Putamen (tissue), 1 donor: ENCODE measurements around the gene CEP72.
"Not testable (repeated sequence)": the region's sequence is repeated elsewhere in the genome, so short reads cannot be mapped to it uniquely, and the experiment has no call there.

ENCODE experiments used
- DNase-seq: peaks from one replicate; pipeline ENCODE4 v3.0.0-alpha.2; 2016; ENCODE audit warnings: low spot score

The CEP72 gene

GRCh38 chr5:580436-580835, 31.7 kb upstream of the CEP72 start:
- DNase-seq, result no peak

GRCh38 chr5:581266-581665, 30.9 kb upstream of the CEP72 start:
- DNase-seq, result no peak

- DNase-seq, result no peak
Measured at GRCh38 chr5:581941-582340, 30.2 kb upstream of the CEP72 start.

- DNase-seq, result not testable (repeated sequence)
Measured at GRCh38 chr5:582445-582844, 29.7 kb upstream of the CEP72 start.

- no peak for DNase-seq
Measured at GRCh38 chr5:582936-583635, 29.1 kb upstream of the CEP72 start.

- DNase-seq, result no peak
Measured at GRCh38 chr5:583645-584044, 28.5 kb upstream of the CEP72 start.

- DNase-seq, result no peak
Measured at GRCh38 chr5:584216-584615, 27.9 kb upstream of the CEP72 start.

GRCh38 chr5:584846-585245, 27.3 kb upstream of the CEP72 start:
- no peak for DNase-seq

GRCh38 chr5:585556-585955, 26.6 kb upstream of the CEP72 start:
- DNase-seq, result no peak

GRCh38 chr5:585962-586628, 26.0 kb upstream of the CEP72 start:
- no peak for DNase-seq

GRCh38 chr5:586751-587285, 25.3 kb upstream of the CEP72 start:
- DNase-seq, result no peak

- no peak for DNase-seq
Measured at GRCh38 chr5:587403-587802, 24.7 kb upstream of the CEP72 start.

- DNase-seq, result no peak
Measured at GRCh38 chr5:588406-588995, 23.6 kb upstream of the CEP72 start.

- no peak for DNase-seq
Measured at GRCh38 chr5:589173-589572, 23.0 kb upstream of the CEP72 start.

- DNase-seq, result no peak
Measured at GRCh38 chr5:589588-589987, 22.6 kb upstream of the CEP72 start.

GRCh38 chr5:590346-590745, 21.8 kb upstream of the CEP72 start:
- DNase-seq, result no peak

GRCh38 chr5:591746-592145, 20.4 kb upstream of the CEP72 start:
- no peak for DNase-seq

- no peak for DNase-seq
Measured at GRCh38 chr5:592158-592557, 20.0 kb upstream of the CEP72 start.

GRCh38 chr5:593511-593910, 18.6 kb upstream of the CEP72 start:
- DNase-seq, result no peak

GRCh38 chr5:594226-594860, 17.8 kb upstream of the CEP72 start:
- no peak for DNase-seq

- no peak for DNase-seq
Measured at GRCh38 chr5:595285-595875, 16.8 kb upstream of the CEP72 start.

- no peak for DNase-seq
Measured at GRCh38 chr5:597871-598563, 14.1 kb upstream of the CEP72 start.
